NCI-H1105 treated with DMSO at 0.1 percent for 48 hours (cell line): ENCODE measurements around the gene ZNF777.
"Not testable (repeated sequence)": the region's sequence is repeated elsewhere in the genome, so short reads cannot be mapped to it uniquely, and the experiment has no call there.

ENCODE experiments used
- DNase-seq: peaks from one replicate; lab custom pipeline; 2025; lab: John Stamatoyannopoulos, UW

Gene ZNF777

GRCh38 chr7:149460493-149461277 lies at the start of gene ZNF777:
TSS of gene ZNF777 (minus strand) at chr7:149461062. CDS start at chr7:149456022, 5,040 bp downstream.
- DNase-seq = peak; percentile 71

DNA sequence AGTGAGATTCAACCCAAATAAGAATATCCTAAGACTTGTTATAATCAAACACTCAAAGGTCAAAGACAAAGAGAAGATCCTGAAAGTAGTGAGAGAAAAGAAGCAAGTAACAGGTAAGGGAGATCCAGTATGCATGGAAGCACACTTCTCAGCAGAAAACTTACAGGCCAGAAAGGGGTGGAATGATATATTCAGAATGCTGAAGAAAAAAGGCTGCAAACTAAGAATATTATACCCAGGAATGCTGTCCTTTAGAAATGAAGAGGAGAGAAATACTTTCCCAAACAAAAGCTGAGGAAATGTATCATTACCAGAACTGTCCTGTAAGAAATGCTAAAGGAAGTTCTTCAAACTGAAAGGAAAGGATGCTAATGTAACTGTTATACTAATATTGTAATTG lies 49.4 kb upstream of the ZNF777 start:
- DNase-seq = no peak

DNA sequence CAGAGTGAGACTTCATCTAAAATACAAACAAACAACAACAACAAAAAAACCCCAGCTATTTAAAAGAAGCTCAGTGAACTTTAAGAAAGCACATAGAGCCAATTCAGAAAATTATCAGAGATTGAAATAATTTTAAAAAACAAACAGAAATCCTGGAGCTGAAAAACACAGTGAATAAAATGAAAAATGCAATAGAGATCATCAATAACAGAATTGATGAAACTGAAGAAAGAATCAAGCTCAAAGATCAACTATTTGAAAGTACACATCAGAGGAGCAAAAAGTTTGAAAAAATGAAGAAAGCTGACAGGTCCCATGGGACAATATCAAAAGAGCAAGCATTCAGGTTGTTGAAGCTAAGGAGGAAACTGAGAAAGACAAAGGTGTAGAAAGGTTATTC lies 48.9 kb upstream of the ZNF777 start:
- no peak for DNase-seq

GRCh38 chr7:149505551-149505950 lies 44.7 kb upstream of the ZNF777 start:
- DNase-seq = no peak

DNA sequence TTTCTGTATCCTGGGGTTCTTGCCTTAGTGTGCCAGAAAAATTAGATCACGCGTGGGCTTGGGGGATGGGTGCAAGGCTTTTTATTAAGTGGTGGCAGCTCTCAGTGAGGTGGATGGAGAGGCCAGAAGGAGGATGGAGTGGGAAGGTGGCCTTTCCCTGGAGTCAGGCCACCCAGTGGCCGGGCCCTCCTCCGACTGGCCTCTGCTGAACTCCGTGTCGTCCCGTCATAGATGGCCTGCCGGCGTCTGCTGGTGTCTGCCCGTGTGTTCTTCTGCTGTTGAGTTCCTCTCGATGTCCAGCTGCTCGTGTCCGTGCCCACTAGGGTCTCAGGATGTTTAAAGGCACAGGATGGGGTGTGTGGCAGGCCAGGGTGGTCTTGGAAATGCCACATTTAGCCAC lies 40.8 kb upstream of the ZNF777 start:
- no peak for DNase-seq

- no peak for DNase-seq
These were observed 40.0 kb upstream of the ZNF777 start for GRCh38 chr7:149500910-149501309.

GRCh38 chr7:149500201-149500600 lies 39.3 kb upstream of the ZNF777 start:
- no peak for DNase-seq

DNA sequence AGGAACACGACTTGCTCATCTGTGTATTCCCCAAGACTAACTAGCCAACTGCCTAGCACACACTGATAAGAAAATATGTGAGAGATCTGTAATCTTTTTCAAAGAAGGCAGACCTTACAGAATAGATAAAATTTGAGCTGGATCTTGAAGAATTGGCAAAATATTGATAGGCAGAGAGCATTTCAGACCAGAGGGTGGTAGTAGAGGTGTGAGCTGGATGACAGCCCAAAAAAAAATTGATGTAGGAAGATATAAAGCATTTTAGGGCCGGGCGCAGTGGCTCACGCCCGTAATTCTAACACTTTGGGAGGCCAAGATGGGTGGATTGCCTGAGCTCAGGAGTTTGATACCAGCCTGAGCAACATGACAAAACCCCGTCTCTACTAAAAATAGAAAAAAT lies 37.9 kb upstream of the ZNF777 start:
- no peak for DNase-seq

- peak; percentile 70 for DNase-seq
These were observed 36.8 kb upstream of the ZNF777 start, which contains the start of gene ZNF746 for GRCh38 chr7:149497467-149498261. TSS of gene ZNF746 (minus strand) at chr7:149497809. CDS start at chr7:149497536, 273 bp downstream.

DNA sequence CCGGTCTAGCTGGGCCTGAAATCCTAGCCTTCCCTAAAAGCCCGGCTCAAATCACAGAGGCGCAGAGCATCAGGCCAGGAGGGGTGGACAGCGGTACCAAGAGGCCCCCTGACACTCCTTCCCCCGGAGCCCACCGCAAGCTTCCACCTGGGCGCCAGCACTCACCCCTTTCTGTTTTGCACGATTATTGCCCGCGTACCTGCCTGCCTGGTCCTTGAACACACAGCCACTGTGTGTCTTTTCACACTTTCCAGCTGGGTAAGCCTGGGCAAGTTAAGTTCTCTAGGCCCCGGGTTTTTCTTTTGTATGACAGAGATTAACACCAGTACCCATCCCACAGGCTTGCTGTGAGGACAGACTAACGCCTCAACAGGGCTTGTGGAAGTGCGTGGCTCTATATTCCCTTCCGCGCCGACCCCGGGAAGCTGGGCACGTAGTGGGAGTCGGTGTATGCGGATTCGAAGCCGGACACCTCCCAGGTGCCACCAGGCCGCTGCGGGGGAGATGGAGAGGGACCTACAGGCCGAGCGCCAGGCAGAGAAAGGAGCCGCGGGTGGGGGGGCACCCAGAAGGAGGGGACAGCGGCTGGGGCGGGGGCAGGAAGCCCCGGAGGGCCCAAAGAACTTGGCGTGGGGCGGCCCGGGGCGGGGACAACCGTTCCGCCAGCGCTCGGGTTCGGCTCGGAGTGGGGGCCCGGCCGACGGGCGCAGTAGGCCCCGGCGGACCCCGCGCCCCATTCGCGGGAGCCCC lies 36.0 kb upstream of the ZNF777 start:
- peak; percentile 14 for DNase-seq

- DNase-seq = peak; percentile 78
These were observed 35.2 kb upstream of the ZNF777 start for GRCh38 chr7:149495785-149496641.

- no peak for DNase-seq
These were observed 34.0 kb upstream of the ZNF777 start for GRCh38 chr7:149494738-149495368.

GRCh38 chr7:149493975-149494374 lies 33.1 kb upstream of the ZNF777 start:
- not testable (repeated sequence) for DNase-seq

DNA sequence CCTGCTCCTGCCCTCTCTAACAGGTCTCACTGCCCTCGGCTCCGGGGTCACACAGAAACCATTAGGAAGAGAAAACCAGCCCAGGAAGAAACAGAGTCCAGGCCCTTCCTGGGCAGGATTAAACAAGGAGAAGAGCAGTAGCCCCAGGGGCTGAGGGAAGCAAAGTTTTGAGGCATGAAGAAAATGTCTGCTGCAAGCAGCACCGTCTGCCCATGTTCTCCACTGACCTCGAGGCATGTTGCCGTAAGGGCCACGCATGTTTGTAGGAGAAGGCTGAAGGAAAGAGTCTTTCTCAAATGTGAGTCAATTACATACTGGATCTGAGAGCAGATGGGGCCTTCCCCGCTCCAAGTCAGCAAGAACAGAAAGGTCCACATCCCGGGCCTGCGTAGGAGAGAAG lies 32.5 kb upstream of the ZNF777 start:
- no peak for DNase-seq

GRCh38 chr7:149490083-149490760 lies 29.4 kb upstream of the ZNF777 start:
- DNase-seq = peak; percentile 7

DNA sequence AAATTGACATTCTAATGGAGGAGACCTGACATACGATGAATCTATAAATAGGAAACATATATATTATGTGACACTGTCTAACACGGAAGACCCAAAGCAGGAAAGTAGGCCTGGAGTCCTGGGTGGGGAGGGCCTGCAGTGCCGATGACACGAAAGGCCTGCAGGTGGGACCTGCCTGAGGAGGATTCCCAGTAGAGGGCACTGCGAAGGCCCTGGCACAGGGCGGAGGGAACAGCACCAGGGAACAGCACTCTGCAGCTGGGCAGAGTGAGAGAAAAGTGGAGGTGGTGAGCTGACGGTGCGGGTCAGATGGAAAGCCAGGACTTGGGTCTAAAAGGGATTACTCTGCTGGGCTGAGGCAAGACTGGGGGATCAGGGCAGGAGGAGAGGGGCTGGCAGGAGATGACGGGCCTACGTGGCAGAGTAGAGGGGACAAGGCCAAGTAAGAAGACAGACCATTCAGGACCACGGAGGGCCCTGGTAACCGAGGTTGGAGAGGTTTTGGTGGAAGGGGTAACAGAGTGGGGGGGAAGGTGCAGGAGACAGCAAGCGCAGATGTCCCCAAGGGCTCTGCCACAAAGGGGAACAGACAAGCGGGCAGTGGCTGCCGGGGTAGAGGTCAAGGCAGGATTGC lies 28.6 kb upstream of the ZNF777 start:
- no peak for DNase-seq

DNA sequence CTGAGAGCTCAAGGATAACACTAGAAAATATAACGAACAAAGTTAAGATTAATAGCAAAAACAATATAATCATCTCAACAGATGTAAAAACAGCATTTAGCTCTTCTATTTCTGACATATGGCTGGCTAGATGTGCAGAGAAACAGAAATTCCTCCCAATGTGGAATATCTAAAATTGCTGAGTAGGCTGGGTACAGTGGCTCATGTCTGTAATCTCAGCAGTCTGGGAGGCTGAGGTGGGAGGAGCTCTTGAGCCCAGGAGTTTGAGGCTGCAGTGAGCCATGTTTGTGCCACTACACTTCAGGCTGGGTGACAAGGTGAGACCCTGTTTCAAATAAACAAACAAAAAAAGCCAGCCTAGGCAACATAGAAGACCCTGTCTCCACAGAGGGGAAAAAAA lies 18.7 kb upstream of the ZNF777 start:
- no peak for DNase-seq

- DNase-seq = no peak
These were observed 17.9 kb upstream of the ZNF777 start for GRCh38 chr7:149478754-149479153.

- DNase-seq = no peak
These were observed 16.9 kb upstream of the ZNF777 start for GRCh38 chr7:149477494-149478443.
